Mesendoderm (in vitro differentiated cells): ENCODE measurements around the gene CCL1.

Experiments used
- DNase-seq: peaks from one replicate; pipeline ENCODE4 v3.0.0; 2013
- H2AK5ac ChIP-seq: 2 replicates; pipeline ENCODE4 v1.6.1; 2013; ENCODE audit warnings: low read length, inconsistent platforms
- H2BK120ac ChIP-seq: 2 replicates; pipeline ENCODE4 v1.6.1; 2013; ENCODE audit warnings: low read depth, mild to moderate bottlenecking, low read length, moderate library complexity, mixed read lengths
- H2BK15ac ChIP-seq: replicated peaks from 2 replicates; pipeline ENCODE4 v1.6.1; 2013; ENCODE audit warnings: low read depth, mild to moderate bottlenecking, moderate library complexity
- H2BK5ac ChIP-seq: 2 replicates; pipeline ENCODE4 v1.6.1; 2013; ENCODE audit warnings: low read length, inconsistent platforms
- H3K18ac ChIP-seq: 2 replicates; pipeline ENCODE4 v1.6.1; 2013; ENCODE audit warnings: mild to moderate bottlenecking, low read length, mixed read lengths
- H3K23ac ChIP-seq: one replicate; pipeline ENCODE4 v1.6.1; 2013; ENCODE audit warnings: low read length
- H3K27ac ChIP-seq: 2 replicates; pipeline ENCODE4 v1.5.1; 2013; ENCODE audit warnings: low read depth, mild to moderate bottlenecking, inconsistent platforms, low read length, moderate library complexity
- H3K27me3 ChIP-seq: 2 replicates; pipeline ENCODE4 v1.6.1; 2013; ENCODE audit warnings: low read length, control low read depth, mild to moderate bottlenecking, inconsistent platforms; ENCODE audit not compliant: insufficient read depth, poor library complexity
- H3K36me3 ChIP-seq: 2 replicates; pipeline ENCODE4 v1.6.1; 2013; ENCODE audit warnings: low read length, inconsistent platforms; ENCODE audit not compliant: control insufficient read depth, insufficient read depth
- H3K4ac ChIP-seq: one replicate; pipeline ENCODE4 v1.6.1; 2013; ENCODE audit warnings: low read depth, mild to moderate bottlenecking, low read length, moderate library complexity
- H3K4me1 ChIP-seq: 2 replicates; pipeline ENCODE4 v1.6.1; 2013; ENCODE audit warnings: low read depth, low read length, inconsistent platforms; ENCODE audit not compliant: control insufficient read depth
- H3K4me2 ChIP-seq: 2 replicates; pipeline ENCODE4 v1.6.1; 2013; ENCODE audit warnings: low read length
- H3K4me3 ChIP-seq: 2 replicates; pipeline ENCODE4 v1.5.1; 2013; ENCODE audit warnings: mild to moderate bottlenecking, low read length
- H3K56ac ChIP-seq: one replicate; pipeline ENCODE4 v1.6.1; 2013; ENCODE audit warnings: low read length
- H3K79me1 ChIP-seq: 2 replicates; pipeline ENCODE4 v1.6.1; 2013; ENCODE audit warnings: low read length, inconsistent platforms
- H3K79me2 ChIP-seq: 2 replicates; pipeline ENCODE4 v1.6.1; 2013; ENCODE audit warnings: mild to moderate bottlenecking, low read length; ENCODE audit not compliant: control insufficient read depth, insufficient read depth
- H3K9ac ChIP-seq: 2 replicates; pipeline ENCODE4 v1.6.1; 2013; ENCODE audit warnings: low read length, inconsistent platforms
- H4K5ac ChIP-seq: one replicate; pipeline ENCODE4 v1.6.1; 2013; ENCODE audit warnings: low read length
- H4K8ac ChIP-seq: one replicate; pipeline ENCODE4 v1.6.1; 2013; ENCODE audit warnings: low read depth, mild to moderate bottlenecking, control low read depth, low read length, moderate library complexity
- WGBS: extraction: QIAGEN DNeasy Blood & Tissue Kit; methylation state at CpG from one replicate; pipeline ENCODE4 v1.1.7; 2013; ENCODE audit warnings: low lambda C conversion rate, missing lambda C conversion rate; ENCODE audit not compliant: insufficient coverage; ENCODE audit errors: extremely low coverage; 5-methylcytosine and 5-hydroxymethylcytosine counted together

Gene CCL1

GRCh38 chr17:34368946-34369500 is 6.0 kb upstream of the CCL1 start:
- no peak overlapping the region for H4K5ac ChIP-seq
- H3K4me3 ChIP-seq = no peak overlapping the region
- H3K9ac ChIP-seq = no peak overlapping the region
- H3K18ac ChIP-seq = no peak overlapping the region
- H3K4me1 ChIP-seq = peaks cover 2% of the 10 kb centered on the region
- H3K4ac ChIP-seq = no peak overlapping the region
- H2BK5ac ChIP-seq = no peak overlapping the region
- no peak overlapping the region for H2BK120ac ChIP-seq
- no peak overlapping the region for H2AK5ac ChIP-seq
- H3K27me3 ChIP-seq = no peaks in the 10 kb centered on the region
- H3K56ac ChIP-seq = no peak overlapping the region
- no peaks in the 10 kb centered on the region for H3K36me3 ChIP-seq
- WGBS = no CpG with 5 or more reads among the region's 4 CpGs
- H3K27ac ChIP-seq = no peak overlapping the region
- no peak overlapping the region for H3K4me2 ChIP-seq
- H3K79me2 ChIP-seq = no peaks in the 10 kb centered on the region
- H4K8ac ChIP-seq = no peak overlapping the region
- no peak overlapping the region for H3K23ac ChIP-seq
- no peak for DNase-seq
- H3K79me1 ChIP-seq = no peaks in the 10 kb centered on the region
- no peak overlapping the region for H2BK15ac ChIP-seq

- Histone ChIP-seq H3K27me3 (no peaks in the 10 kb centered on the region), H3K4me1 (peaks cover 2% of the 10 kb centered on the region), H3K4me3 (no peak overlapping the region), H3K27ac (no peak overlapping the region), H3K36me3 (no peaks in the 10 kb centered on the region), H2BK5ac (no peak overlapping the region), H3K4ac (no peak overlapping the region), H3K23ac (no peak overlapping the region), H3K9ac (no peak overlapping the region), H3K18ac (no peak overlapping the region), H3K79me2 (no peaks in the 10 kb centered on the region), H3K56ac (no peak overlapping the region), H4K8ac (no peak overlapping the region), H3K4me2 (no peak overlapping the region), H2BK15ac (no peak overlapping the region), H2AK5ac (no peak overlapping the region), H2BK120ac (no peak overlapping the region), H4K5ac (no peak overlapping the region), H3K79me1 (no peaks in the 10 kb centered on the region)
- WGBS = no CpG with 5 or more reads among the region's 9 CpGs
- no peak for DNase-seq
These were observed 5.3 kb upstream of the CCL1 start for GRCh38 chr17:34368196-34368945.

- H4K8ac ChIP-seq = no peak overlapping the region
- H3K4me2 ChIP-seq = no peak overlapping the region
- H3K23ac ChIP-seq = no peak overlapping the region
- H3K79me2 ChIP-seq = no peaks in the 10 kb centered on the region
- H2AK5ac ChIP-seq = no peak overlapping the region
- H2BK5ac ChIP-seq = no peak overlapping the region
- no peak overlapping the region for H3K9ac ChIP-seq
- H3K18ac ChIP-seq = no peak overlapping the region
- H3K4me1 ChIP-seq = peaks cover 2% of the 10 kb centered on the region
- WGBS = no CpG with 5 or more reads among the region's 9 CpGs
- no peak overlapping the region for H2BK15ac ChIP-seq
- H3K36me3 ChIP-seq = no peaks in the 10 kb centered on the region
- no peak overlapping the region for H3K4me3 ChIP-seq
- no peak overlapping the region for H3K56ac ChIP-seq
- H3K27me3 ChIP-seq = no peaks in the 10 kb centered on the region
- no peaks in the 10 kb centered on the region for H3K79me1 ChIP-seq
- no peak overlapping the region for H4K5ac ChIP-seq
- no peak overlapping the region for H3K4ac ChIP-seq
- DNase-seq = no peak
- H3K27ac ChIP-seq = no peak overlapping the region
- H2BK120ac ChIP-seq = no peak overlapping the region
These were observed 4.6 kb upstream of the CCL1 start for GRCh38 chr17:34367486-34368195.

GRCh38 chr17:34366529-34367107 is 3.6 kb upstream of the CCL1 start:
- Histone ChIP-seq H3K4ac (no peak overlapping the region), H2BK15ac (no peak overlapping the region), H3K4me1 (peaks cover 2% of the 10 kb centered on the region), H3K56ac (no peak overlapping the region), H2BK120ac (no peak overlapping the region), H2BK5ac (no peak overlapping the region), H2AK5ac (no peak overlapping the region), H3K4me2 (no peak overlapping the region), H3K23ac (no peak overlapping the region), H3K27ac (no peak overlapping the region), H3K79me2 (no peaks in the 10 kb centered on the region), H3K79me1 (no peaks in the 10 kb centered on the region), H3K27me3 (no peaks in the 10 kb centered on the region), H3K18ac (no peak overlapping the region), H3K4me3 (no peak overlapping the region), H4K8ac (no peak overlapping the region), H3K9ac (no peak overlapping the region), H4K5ac (no peak overlapping the region), H3K36me3 (no peaks in the 10 kb centered on the region)
- no peak for DNase-seq
- no CpG with 5 or more reads among the region's 4 CpGs for WGBS

- no CpG with 5 or more reads among the region's 1 CpG for WGBS
- Histone ChIP-seq H3K4me1 (peaks cover 2% of the 10 kb centered on the region), H3K36me3 (no peaks in the 10 kb centered on the region), H3K4me2 (no peak overlapping the region), H3K56ac (no peak overlapping the region), H3K27me3 (no peaks in the 10 kb centered on the region), H2BK5ac (no peak overlapping the region), H3K27ac (no peak overlapping the region), H2BK15ac (no peak overlapping the region), H2AK5ac (no peak overlapping the region), H3K9ac (no peak overlapping the region), H3K4ac (no peak overlapping the region), H3K79me2 (no peaks in the 10 kb centered on the region), H4K5ac (no peak overlapping the region), H3K4me3 (no peak overlapping the region), H3K18ac (no peak overlapping the region), H4K8ac (no peak overlapping the region), H3K23ac (no peak overlapping the region), H3K79me1 (no peaks in the 10 kb centered on the region), H2BK120ac (no peak overlapping the region)
- no peak for DNase-seq
These were observed 3.0 kb upstream of the CCL1 start for GRCh38 chr17:34366010-34366409.
